ENCODE data around the gene TSPAN2.

- TF ChIP-seq, protein P1, sequence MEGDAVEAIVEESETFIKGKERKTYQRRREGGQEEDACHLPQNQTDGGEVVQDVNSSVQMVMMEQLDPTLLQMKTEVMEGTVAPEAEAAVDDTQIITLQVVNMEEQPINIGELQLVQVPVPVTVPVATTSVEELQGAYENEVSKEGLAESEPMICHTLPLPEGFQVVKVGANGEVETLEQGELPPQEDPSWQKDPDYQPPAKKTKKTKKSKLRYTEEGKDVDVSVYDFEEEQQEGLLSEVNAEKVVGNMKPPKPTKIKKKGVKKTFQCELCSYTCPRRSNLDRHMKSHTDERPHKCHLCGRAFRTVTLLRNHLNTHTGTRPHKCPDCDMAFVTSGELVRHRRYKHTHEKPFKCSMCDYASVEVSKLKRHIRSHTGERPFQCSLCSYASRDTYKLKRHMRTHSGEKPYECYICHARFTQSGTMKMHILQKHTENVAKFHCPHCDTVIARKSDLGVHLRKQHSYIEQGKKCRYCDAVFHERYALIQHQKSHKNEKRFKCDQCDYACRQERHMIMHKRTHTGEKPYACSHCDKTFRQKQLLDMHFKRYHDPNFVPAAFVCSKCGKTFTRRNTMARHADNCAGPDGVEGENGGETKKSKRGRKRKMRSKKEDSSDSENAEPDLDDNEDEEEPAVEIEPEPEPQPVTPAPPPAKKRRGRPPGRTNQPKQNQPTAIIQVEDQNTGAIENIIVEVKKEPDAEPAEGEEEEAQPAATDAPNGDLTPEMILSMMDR (IDR thresholded peaks at IDR 0.05), result no peak
- TF ChIP-seq POLR2A (IDR thresholded peaks at IDR 0.05) (no peak), POLR2AphosphoS5 (IDR thresholded peaks at IDR 0.05) (no peak)
These were observed 46.8 kb upstream of the TSPAN2 start for GRCh38 chr1:115136106-115136505.
